Measurements from ENCODE around the gene ZCCHC7.

Gene ZCCHC7

DNA sequence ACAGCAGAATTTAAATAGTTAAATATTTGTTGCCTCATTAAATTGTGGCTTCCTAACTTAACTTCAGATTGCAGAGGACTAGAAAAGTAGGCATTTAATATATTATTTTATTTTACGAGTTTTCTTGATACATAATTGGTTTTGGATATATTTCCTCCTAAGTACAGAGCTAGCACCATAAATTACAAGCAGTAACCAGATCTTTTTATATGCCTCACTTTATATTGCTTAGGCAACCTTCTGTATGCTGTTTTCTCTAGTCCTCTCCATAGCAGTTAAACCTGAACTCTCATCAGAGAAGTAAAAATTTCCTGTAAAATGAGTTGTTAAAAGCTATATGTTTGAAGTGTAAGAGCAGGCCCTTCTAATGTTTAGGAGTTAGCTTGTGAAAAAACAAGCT lies 144.2 kb downstream of the ZCCHC7 start:
- TF ChIP-seq, protein P1, sequence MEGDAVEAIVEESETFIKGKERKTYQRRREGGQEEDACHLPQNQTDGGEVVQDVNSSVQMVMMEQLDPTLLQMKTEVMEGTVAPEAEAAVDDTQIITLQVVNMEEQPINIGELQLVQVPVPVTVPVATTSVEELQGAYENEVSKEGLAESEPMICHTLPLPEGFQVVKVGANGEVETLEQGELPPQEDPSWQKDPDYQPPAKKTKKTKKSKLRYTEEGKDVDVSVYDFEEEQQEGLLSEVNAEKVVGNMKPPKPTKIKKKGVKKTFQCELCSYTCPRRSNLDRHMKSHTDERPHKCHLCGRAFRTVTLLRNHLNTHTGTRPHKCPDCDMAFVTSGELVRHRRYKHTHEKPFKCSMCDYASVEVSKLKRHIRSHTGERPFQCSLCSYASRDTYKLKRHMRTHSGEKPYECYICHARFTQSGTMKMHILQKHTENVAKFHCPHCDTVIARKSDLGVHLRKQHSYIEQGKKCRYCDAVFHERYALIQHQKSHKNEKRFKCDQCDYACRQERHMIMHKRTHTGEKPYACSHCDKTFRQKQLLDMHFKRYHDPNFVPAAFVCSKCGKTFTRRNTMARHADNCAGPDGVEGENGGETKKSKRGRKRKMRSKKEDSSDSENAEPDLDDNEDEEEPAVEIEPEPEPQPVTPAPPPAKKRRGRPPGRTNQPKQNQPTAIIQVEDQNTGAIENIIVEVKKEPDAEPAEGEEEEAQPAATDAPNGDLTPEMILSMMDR (conservative IDR thresholded peaks at IDR 0.05; ENCODE audit: low read depth), result no peak
- ChIA-PET POLR2A (ENCODE audit: low non-redundant PET) (no interaction called here), CTCF (no interaction called here)
- no peak overlapping the region for H3K27ac ChIP-seq
- DNase-seq (ENCODE audit: low spot score), result no peak

DNA sequence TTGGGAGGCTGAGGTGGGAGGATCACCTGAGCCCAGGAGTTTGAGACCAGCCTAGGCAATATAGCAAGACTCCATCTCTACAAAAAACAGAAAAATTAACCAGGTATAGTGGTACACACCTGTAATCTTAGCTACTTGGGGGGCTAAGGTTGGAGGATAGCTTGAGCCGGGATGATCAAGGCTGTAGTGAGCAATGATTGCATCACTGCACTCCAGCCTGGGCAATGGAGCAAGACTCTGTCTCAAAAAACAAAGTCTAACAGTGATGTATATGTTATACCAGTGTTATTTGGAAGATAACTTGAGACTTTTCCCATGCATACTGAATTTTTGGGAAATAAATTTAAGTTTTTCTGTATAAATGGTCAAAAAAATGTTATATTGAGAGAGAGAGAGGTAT lies 146.3 kb downstream of the ZCCHC7 start:
- ChIA-PET CTCF (interaction anchor here (0.7 to 0.8 kb wide), 2 partner anchors 209 to 463 kb away, joined by 3 to 4 read pairs; no protein-coding TSS in a partner anchor), POLR2A (ENCODE audit: low non-redundant PET) (interaction anchor here (0.6 kb wide), 1 partner anchor 30 kb away, joined by 3 read pairs; no protein-coding TSS in a partner anchor)
- no peak for DNase-seq (ENCODE audit: low spot score)
- TF ChIP-seq, protein P1 (conservative IDR thresholded peaks at IDR 0.05; ENCODE audit: low read depth), result no peak
- no peak overlapping the region for H3K27ac ChIP-seq

DNA sequence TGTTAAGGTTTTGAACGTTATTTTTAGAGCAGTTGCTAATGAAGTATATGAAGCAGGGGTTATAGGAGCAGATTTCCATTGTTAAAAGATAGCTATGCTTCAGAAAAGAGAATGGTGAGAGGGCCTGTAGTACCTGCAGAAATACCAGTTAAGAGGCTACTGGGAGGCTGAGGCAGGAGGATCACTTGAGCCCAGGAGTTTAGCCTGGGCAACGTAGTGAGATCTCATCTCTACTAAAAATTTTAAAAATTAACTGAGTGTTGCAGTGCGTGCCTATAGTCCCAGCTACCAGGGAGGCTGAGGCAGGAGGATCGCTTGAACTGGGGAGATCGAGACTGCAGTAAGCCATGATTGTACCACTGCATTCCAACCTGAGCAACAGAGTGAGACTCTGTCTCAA lies 148.8 kb downstream of the ZCCHC7 start:
- DNase-seq (ENCODE audit: low spot score), result no peak
- ChIA-PET POLR2A (ENCODE audit: low non-redundant PET) (no interaction called here), CTCF (interaction anchor here (0.6 kb wide), 1 partner anchor 30 kb away, joined by 4 read pairs; no protein-coding TSS in a partner anchor)
- H3K27ac ChIP-seq, result no peak overlapping the region
- TF ChIP-seq, protein P1 (conservative IDR thresholded peaks at IDR 0.05; ENCODE audit: low read depth), result no peak

DNA sequence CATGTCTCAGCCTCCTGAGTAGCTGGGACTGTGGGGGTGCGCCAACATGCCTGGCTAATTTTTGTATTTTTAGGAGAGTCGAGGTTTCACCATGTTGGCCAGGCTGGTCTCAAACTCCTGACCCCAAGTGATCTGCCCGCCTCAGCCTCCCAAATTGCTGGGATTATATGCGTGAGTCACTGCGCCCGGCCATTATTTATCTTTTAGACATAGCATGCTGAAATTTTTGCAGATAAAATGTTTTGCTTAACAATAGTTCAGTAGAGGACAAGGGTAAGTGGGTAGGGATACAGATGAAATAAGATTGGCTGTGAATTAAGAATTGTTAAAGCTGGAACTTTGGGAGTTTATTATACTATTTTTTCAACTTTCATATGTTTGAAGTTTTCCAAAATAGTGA lies 151.3 kb downstream of the ZCCHC7 start:
- POLR2A ChIA-PET (ENCODE audit: low non-redundant PET), result no interaction called here
- TF ChIP-seq, protein P1 (conservative IDR thresholded peaks at IDR 0.05; ENCODE audit: low read depth), result no peak
- CTCF ChIA-PET, result no interaction called here
- no peak for DNase-seq (ENCODE audit: low spot score)
- H3K27ac ChIP-seq, result no peak overlapping the region

DNA sequence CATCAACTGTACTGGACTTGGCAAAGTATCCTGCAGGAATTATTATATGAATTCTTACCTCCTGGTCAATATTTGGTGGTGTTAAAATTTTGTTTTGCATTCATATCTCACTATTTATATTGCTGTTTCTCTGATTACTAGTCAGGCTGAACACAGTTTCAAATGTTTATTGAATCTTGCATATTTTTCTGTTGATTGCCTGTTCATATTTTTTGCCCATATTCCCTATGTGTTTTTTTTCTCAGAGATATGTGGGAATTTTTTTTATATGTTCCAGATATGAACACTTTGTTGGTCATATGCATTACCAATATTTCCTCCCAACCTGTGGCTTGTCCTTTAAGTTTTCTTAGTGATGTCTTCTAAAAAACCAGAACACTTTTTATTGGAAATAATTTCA lies 153.2 kb downstream of the ZCCHC7 start:
- no peak overlapping the region for H3K27ac ChIP-seq
- ChIA-PET POLR2A (ENCODE audit: low non-redundant PET) (no interaction called here), CTCF (interaction anchor here (0.6 kb wide), 1 partner anchor 763 kb away, joined by 4 read pairs; no protein-coding TSS in a partner anchor)
- no peak for DNase-seq (ENCODE audit: low spot score)
- TF ChIP-seq, protein P1 (conservative IDR thresholded peaks at IDR 0.05; ENCODE audit: low read depth), result no peak

DNA sequence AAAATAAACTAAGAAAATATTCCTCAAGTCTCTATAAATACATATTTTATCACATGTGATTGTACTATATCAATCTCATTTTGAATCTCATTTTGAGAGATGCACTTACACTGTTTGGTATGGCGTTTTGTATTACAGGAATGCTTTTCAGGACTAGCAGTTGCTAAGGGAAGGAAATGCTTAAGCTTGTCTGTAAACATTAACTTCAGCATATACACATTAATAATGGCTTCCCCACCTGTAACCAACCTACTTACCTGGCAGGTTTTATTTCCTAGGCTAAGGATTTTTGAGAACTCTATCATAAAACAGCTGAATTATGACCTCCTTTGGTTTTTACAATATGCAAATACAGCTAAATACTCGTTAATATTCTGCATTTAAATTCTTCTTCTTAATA lies 161.2 kb downstream of the ZCCHC7 start:
- DNase-seq (ENCODE audit: low spot score), result no peak
- no peak overlapping the region for H3K27ac ChIP-seq
- ChIA-PET POLR2A (ENCODE audit: low non-redundant PET) (no interaction called here), CTCF (no interaction called here)
- TF ChIP-seq, protein P1 (conservative IDR thresholded peaks at IDR 0.05; ENCODE audit: low read depth), result no peak
